Activated CD8-positive, alpha-beta T cell treated with anti-CD3 and anti-CD28 coated beads for 36 hours (primary cell): ENCODE measurements around the gene SCN4A. TPM values are rescaled to one million over a fixed set of nuclear protein-coding genes. Genes with fewer than 3 reads are reported as not detected.
"Not testable (repeated sequence)": the region's sequence is repeated elsewhere in the genome, so short reads cannot be mapped to it uniquely, and the experiment has no call there.

Experiments used
- ATAC-seq: fragments of 200-7000 bp; cut with Tn5 transposase; one replicate; pipeline ENCODE4 v1.10.0; 2021; ENCODE audit warnings: mild to moderate bottlenecking, moderate library complexity
- CTCF ChIA-PET: fragments of 350-600 bp; sonication (Branson Sonifier 250); formaldehyde crosslinking; loops from one replicate; lab custom pipeline; 2021; ENCODE audit warnings: antibody characterized with exemption; lab: Charles Lee
- POLR2A ChIA-PET: fragments of 350-600 bp; sonication (Branson Sonifier 250); formaldehyde crosslinking; loops from one replicate; lab custom pipeline; 2021; ENCODE audit warnings: antibody characterized with exemption; lab: Charles Lee
- DNase-seq: peaks from one replicate; pipeline ENCODE4 v3.0.0-alpha.2; 2020
- H3K27ac Mint-ChIP-seq: one replicate; pipeline ENCODE4 v1.8.0; 2021; ENCODE audit warnings: mild to moderate bottlenecking, mixed read lengths
- H3K27me3 Mint-ChIP-seq: one replicate; pipeline ENCODE4 v1.8.0; 2021; ENCODE audit warnings: mixed read lengths
- H3K36me3 Mint-ChIP-seq: one replicate; pipeline ENCODE4 v1.8.0; 2021; ENCODE audit warnings: low read depth, mixed read lengths
- H3K4me1 Mint-ChIP-seq: one replicate; pipeline ENCODE4 v1.8.0; 2021; ENCODE audit warnings: low read depth, mixed read lengths
- H3K4me3 Mint-ChIP-seq: one replicate; pipeline ENCODE4 v1.8.0; 2021; ENCODE audit warnings: mild to moderate bottlenecking, moderate library complexity, mixed read lengths
- H3K9me3 Mint-ChIP-seq: one replicate; pipeline ENCODE4 v1.8.0; 2021; ENCODE audit warnings: mixed read lengths
- CTCF ChIP-seq: fragments of 200-600 bp; IDR thresholded peaks from one replicate; pipeline ENCODE4 v1.8.0; 2022; ENCODE audit warnings: antibody characterized with exemption, mild to moderate bottlenecking
- intact Hi-C: fragments of 100-400 bp; cut with micrococcal nuclease; formaldehyde crosslinking; loops from one replicate; pipeline ENCODE4 v1.10.0; 2022
- total RNA-seq, 2 experiments: library from RNA; stranded (reverse); gene quantifications; one replicate each; pipeline ENCODE4 v1.2.3, GENCODE V29; 2021

The SCN4A gene
- total RNA-seq, 2 experiments from 2014 or later = 0.20 to 0.23 TPM

GRCh38 chr17:63926164-63926563 lies 46.6 kb downstream of the SCN4A start:
- H3K27me3 Mint-ChIP-seq = no peaks in the 10 kb centered on the region
- peaks cover 6% of the 10 kb centered on the region for H3K4me1 Mint-ChIP-seq
- H3K9me3 Mint-ChIP-seq = no peaks in the 10 kb centered on the region
- intact Hi-C loops = no loop called here
- no peak overlapping the region for H3K27ac Mint-ChIP-seq
- ChIA-PET CTCF (interaction anchor here (0.6 to 3.6 kb wide), 3 partner anchors 21 to 65 kb away, joined by 3 to 16 read pairs (median 3); no protein-coding TSS in a partner anchor), POLR2A (no interaction called here)
- no peak for DNase-seq
- no peak for ATAC-seq
- TF ChIP-seq CTCF = no peak
- no peak overlapping the region for H3K4me3 Mint-ChIP-seq
- peaks cover 2% of the 10 kb centered on the region for H3K36me3 Mint-ChIP-seq

DNA sequence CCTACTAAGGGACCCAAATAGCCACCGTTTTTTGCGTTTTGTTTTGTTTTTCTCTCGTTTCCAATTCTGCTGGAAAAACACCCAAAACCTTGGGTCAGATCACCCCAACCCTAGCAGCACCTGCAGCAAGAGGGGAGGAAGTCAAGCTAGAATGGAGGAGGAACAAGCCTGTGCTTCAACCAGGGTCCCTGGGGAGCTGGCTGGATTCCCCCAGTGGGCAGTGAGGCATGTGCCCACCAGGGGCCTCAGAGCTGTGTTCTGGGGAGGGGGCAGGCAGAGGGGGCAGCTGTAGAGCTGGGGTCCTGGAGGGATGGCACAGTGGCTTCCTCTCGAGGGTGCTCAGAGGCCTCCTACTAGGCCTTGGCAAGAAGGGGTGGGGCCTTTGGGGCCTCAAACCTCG lies 47.1 kb downstream of the SCN4A start:
- no peak for TF ChIP-seq CTCF
- ChIA-PET CTCF (interaction anchor here (1.1 to 3.6 kb wide), 2 partner anchors 21 to 207 kb away, joined by 3 to 16 read pairs; no protein-coding TSS in a partner anchor), POLR2A (no interaction called here)
- Mint-ChIP-seq H3K4me3 (no peak overlapping the region), H3K9me3 (no peaks in the 10 kb centered on the region), H3K36me3 (peaks cover 2% of the 10 kb centered on the region), H3K27ac (no peak overlapping the region), H3K4me1 (peaks cover 1% of the 10 kb centered on the region), H3K27me3 (no peaks in the 10 kb centered on the region)
- DNase-seq (no peak), ATAC-seq (no peak)
- intact Hi-C loops = no loop called here

DNA sequence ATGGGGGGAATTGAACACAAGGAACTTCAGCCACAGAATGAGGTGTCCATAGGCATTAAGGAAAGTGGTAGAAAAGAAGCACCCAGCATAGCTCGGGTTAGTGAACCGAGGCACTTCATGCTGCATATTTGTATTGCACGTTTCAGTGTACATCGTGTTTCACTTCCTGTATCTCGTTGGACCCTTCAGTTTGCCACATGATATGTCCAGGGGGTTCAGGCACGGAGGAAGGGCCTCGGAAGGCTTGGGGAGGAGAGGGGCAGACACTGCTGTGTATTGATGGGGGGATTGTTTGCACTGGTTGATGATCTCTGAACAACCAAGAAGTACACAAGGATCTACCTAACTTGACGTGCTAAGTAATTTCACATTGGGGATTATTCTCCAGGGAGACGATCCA lies 50.3 kb downstream of the SCN4A start:
- CTCF ChIA-PET = interaction anchor here (0.8 to 9.7 kb wide), 3 partner anchors 10 to 64 kb away, joined by 3 to 126 read pairs (median 7); partner anchors contain the start of gene CD79B
- H3K9me3 Mint-ChIP-seq, ATAC-seq, H3K4me1 Mint-ChIP-seq, H3K27me3 Mint-ChIP-seq, H3K36me3 Mint-ChIP-seq, H3K4me3 Mint-ChIP-seq, H3K27ac Mint-ChIP-seq, intact Hi-C loops, DNase-seq: not testable (repeated sequence)
- POLR2A ChIA-PET = interaction anchor here (1.0 to 1.2 kb wide), 3 partner anchors 10 to 63 kb away, joined by 3 to 4 read pairs (median 4); partner anchors contain the start of gene CD79B

- H3K36me3 Mint-ChIP-seq, H3K9me3 Mint-ChIP-seq, H3K4me3 Mint-ChIP-seq, ATAC-seq, intact Hi-C loops, H3K27ac Mint-ChIP-seq, DNase-seq, H3K27me3 Mint-ChIP-seq, H3K4me1 Mint-ChIP-seq: not testable (repeated sequence)
- CTCF ChIA-PET = interaction anchor here (1.3 to 9.7 kb wide), 12 partner anchors 12 to 227 kb away, joined by 3 to 126 read pairs (median 18); partner anchors contain the start of genes CD79B, ERN1 and GH2
- POLR2A ChIA-PET = interaction anchor here (0.6 kb wide), 1 partner anchor 97 kb away, joined by 3 read pairs; no protein-coding TSS in a partner anchor
Observed at GRCh38 chr17:63920779-63921178, 51.9 kb downstream of the SCN4A start.

- H3K27ac Mint-ChIP-seq, ATAC-seq, H3K36me3 Mint-ChIP-seq, intact Hi-C loops, H3K27me3 Mint-ChIP-seq, H3K4me3 Mint-ChIP-seq, H3K4me1 Mint-ChIP-seq, DNase-seq, H3K9me3 Mint-ChIP-seq: not testable (repeated sequence)
- ChIA-PET POLR2A (interaction anchor here (0.7 to 1.2 kb wide), 2 partner anchors 26 to 209 kb away, joined by 3 to 4 read pairs; partner anchors contain the start of gene ERN1), CTCF (interaction anchor here (0.6 to 9.7 kb wide), 45 partner anchors 8 to 361 kb away, joined by 3 to 126 read pairs (median 5); partner anchors contain the start of genes CD79B, ERN1, GH2 and PRR29)
Observed at GRCh38 chr17:63920050-63920449, 52.7 kb downstream of the SCN4A start.

GRCh38 chr17:63919311-63919723 lies 53.4 kb downstream of the SCN4A start:
- intact Hi-C loops = loop anchor here (2.0 to 5.0 kb wide), 4 partner anchors 27 to 213 kb away; partner anchors contain the start of gene ERN1
- Mint-ChIP-seq H3K4me3 (no peak overlapping the region), H3K9me3 (no peaks in the 10 kb centered on the region), H3K4me1 (peaks cover 5% of the 10 kb centered on the region), H3K36me3 (no peaks in the 10 kb centered on the region), H3K27ac (no peak overlapping the region), H3K27me3 (no peaks in the 10 kb centered on the region)
- ChIA-PET POLR2A (interaction anchor here (0.7 to 1.2 kb wide), 3 partner anchors 27 to 210 kb away, joined by 3 to 4 read pairs (median 3); partner anchors contain the start of gene ERN1), CTCF (interaction anchor here (0.6 to 9.7 kb wide), 50 partner anchors 8 to 362 kb away, joined by 3 to 126 read pairs (median 5); partner anchors contain the start of genes CD79B, ERN1, GH2 and ICAM2)
- DNase-seq = peak; percentile 80
- TF ChIP-seq CTCF = peak; percentile 95
- ATAC-seq = peak; percentile 99

DNA sequence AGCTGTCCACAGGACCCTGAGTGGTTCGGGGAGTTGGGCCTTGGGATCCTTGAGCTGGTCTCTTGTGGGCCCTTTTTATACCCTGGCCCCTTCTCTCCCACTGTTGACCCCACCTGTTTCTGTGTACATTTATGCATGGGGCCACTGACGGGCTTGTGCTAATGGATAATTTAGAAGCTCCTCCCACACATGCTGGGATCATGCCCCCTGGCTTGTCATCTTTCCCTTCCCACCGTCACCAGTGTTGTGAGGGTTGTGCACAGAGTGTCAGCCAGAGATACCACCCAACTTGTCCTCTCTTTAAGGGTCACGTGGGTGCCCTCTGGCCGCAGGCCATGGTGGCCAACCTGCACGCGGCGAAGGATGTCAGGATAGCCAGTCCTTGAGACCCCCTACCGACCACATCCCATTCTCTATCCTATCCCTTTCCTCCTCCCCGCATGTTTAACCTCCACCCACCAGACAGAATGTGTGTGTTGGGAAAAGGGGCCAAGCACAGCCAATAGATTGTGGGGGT lies 53.9 kb downstream of the SCN4A start, which contains the start of gene GH1:
GH1 (minus strand) TSS at position 51 of the 517 bp plus-strand sequence. CDS start 63 bp downstream, outside the sequence.
- not testable (repeated sequence) for ATAC-seq, H3K27me3 Mint-ChIP-seq, H3K36me3 Mint-ChIP-seq, H3K9me3 Mint-ChIP-seq, H3K4me3 Mint-ChIP-seq, DNase-seq, H3K4me1 Mint-ChIP-seq, H3K27ac Mint-ChIP-seq
- CTCF ChIA-PET = interaction anchor here (0.8 to 9.7 kb wide), 37 partner anchors 7 to 316 kb away, joined by 3 to 126 read pairs (median 6); partner anchors contain the start of genes CD79B, ERN1, ICAM2 and PRR29
- intact Hi-C loops = loop anchor here (2.0 to 5.0 kb wide), 4 partner anchors 28 to 213 kb away; partner anchors contain the start of gene ERN1
- POLR2A ChIA-PET = interaction anchor here (0.8 to 0.9 kb wide), 2 partner anchors 72 to 104 kb away, joined by 3 to 6 read pairs; no protein-coding TSS in a partner anchor
